ENCODE data around the gene MRPS15.

DNA sequence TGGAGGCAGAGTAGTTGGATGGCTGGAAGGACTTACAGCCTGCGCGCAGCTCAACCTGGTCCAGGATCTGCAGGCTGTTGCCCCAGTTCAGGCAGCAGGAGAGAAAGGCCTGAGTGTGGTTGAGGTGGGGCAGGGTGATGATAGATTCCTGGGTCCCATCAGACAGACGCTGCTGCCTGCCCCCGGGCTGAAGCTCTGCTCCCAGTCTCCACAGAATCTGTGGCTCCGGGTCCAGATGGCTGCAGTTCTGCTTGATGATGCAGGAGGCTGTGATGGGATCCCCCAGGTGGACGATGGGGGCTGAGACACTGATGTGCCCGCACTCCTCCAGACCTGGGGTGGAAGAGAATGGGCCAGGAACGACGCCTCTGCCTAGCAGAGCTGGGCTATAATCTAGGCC, 11.2 kb upstream of the MRPS15 start:
- TF ChIP-seq POLR2A (IDR thresholded peaks at IDR 0.05; ENCODE audit: low read depth, low read length) (no peak), TAF1 (IDR thresholded peaks at IDR 0.05; ENCODE audit: borderline replicate concordance, low read depth, low read length) (no peak), POLR2AphosphoS5 (IDR thresholded peaks at IDR 0.05; ENCODE audit: low read depth, low read length) (no peak)
